Suppressor macrophage treated with lipopolysaccharide for 1 hour (primary cell): ENCODE results near the gene CDH4.
A peak's percentile ranks its signal among the peaks of the same experiment; 100 is the strongest.

Experiments
- DNase-seq, 3 donors: peaks; one replicate each; pipeline ENCODE4 v3.0.0-alpha.2; 2020 to 2022

Gene CDH4

GRCh38 chr20:61878478-61879302 is 626.6 kb downstream of the CDH4 start:
- no peak for DNase-seq

- DNase-seq, result no peak
Observed at GRCh38 chr20:61879303-61879620, 627.2 kb downstream of the CDH4 start.

GRCh38 chr20:61879694-61880093 is 627.6 kb downstream of the CDH4 start:
- no peak for DNase-seq

GRCh38 chr20:61880706-61881105 is 628.6 kb downstream of the CDH4 start:
- no peak for DNase-seq

- no peak for DNase-seq
Observed at GRCh38 chr20:61881416-61881815, 629.4 kb downstream of the CDH4 start.

GRCh38 chr20:61881861-61882260 is 629.8 kb downstream of the CDH4 start:
- DNase-seq, result no peak

- DNase-seq, result no peak
Observed at GRCh38 chr20:61882716-61883615, 630.9 kb downstream of the CDH4 start.

GRCh38 chr20:61883857-61884393 is 631.9 kb downstream of the CDH4 start:
- no peak for DNase-seq

- DNase-seq, result no peak
Observed at GRCh38 chr20:61884571-61885389, 632.7 kb downstream of the CDH4 start.

GRCh38 chr20:61885759-61886715 is 634.0 kb downstream of the CDH4 start:
- DNase-seq, result no peak

GRCh38 chr20:61886721-61887595 is 634.9 kb downstream of the CDH4 start:
- peak in 2 of 3 donors; percentile 14 to 16 for DNase-seq

GRCh38 chr20:61887596-61888093 is 635.6 kb downstream of the CDH4 start:
- no peak for DNase-seq

GRCh38 chr20:61888101-61888865 is 636.2 kb downstream of the CDH4 start:
- DNase-seq, result no peak

GRCh38 chr20:61889659-61890058 is 637.6 kb downstream of the CDH4 start:
- DNase-seq, result no peak

GRCh38 chr20:61890210-61890609 is 638.1 kb downstream of the CDH4 start:
- DNase-seq, result no peak

GRCh38 chr20:61891476-61891875 is 639.4 kb downstream of the CDH4 start:
- DNase-seq, result no peak

GRCh38 chr20:61891916-61892649 is 640.0 kb downstream of the CDH4 start:
- no peak for DNase-seq

- no peak for DNase-seq
Observed at GRCh38 chr20:61895016-61895415, 643.0 kb downstream of the CDH4 start.

- no peak for DNase-seq
Observed at GRCh38 chr20:61895686-61896057, 643.6 kb downstream of the CDH4 start.
